Glutamatergic neuron (in vitro differentiated cells): Measurements from ENCODE around the gene PRLHR. TPM values are rescaled to one million over a fixed set of nuclear protein-coding genes. Genes with fewer than 3 reads are reported as not detected.

Experiments used
- DNase-seq: peaks from one replicate; pipeline ENCODE4 v3.0.0; 2022
- H3K27ac Mint-ChIP-seq: one replicate; pipeline ENCODE4 v1.8.0; 2020; ENCODE audit warnings: mild to moderate bottlenecking, mixed read lengths, inconsistent platforms; ENCODE audit not compliant: unreplicated experiment
- H3K27me3 Mint-ChIP-seq: one replicate; pipeline ENCODE4 v1.8.0; 2020; ENCODE audit warnings: mild to moderate bottlenecking, moderate library complexity, mixed read lengths, inconsistent platforms; ENCODE audit not compliant: unreplicated experiment
- H3K36me3 Mint-ChIP-seq: one replicate; pipeline ENCODE4 v1.8.0; 2020; ENCODE audit warnings: mild to moderate bottlenecking, mixed read lengths, inconsistent platforms; ENCODE audit not compliant: unreplicated experiment
- H3K4me1 Mint-ChIP-seq: one replicate; pipeline ENCODE4 v1.8.0; 2020; ENCODE audit warnings: mild to moderate bottlenecking, low read depth, mixed read lengths, inconsistent platforms; ENCODE audit not compliant: unreplicated experiment
- H3K4me3 Mint-ChIP-seq: one replicate; pipeline ENCODE4 v1.8.0; 2020; ENCODE audit warnings: mild to moderate bottlenecking, mixed read lengths, inconsistent platforms; ENCODE audit not compliant: unreplicated experiment
- H3K9me3 Mint-ChIP-seq: one replicate; pipeline ENCODE4 v1.8.0; 2020; ENCODE audit warnings: mild to moderate bottlenecking, moderate library complexity, mixed read lengths, inconsistent platforms; ENCODE audit not compliant: unreplicated experiment
- long read RNA-seq: library from polyadenylated mRNA; unstranded; transcript quantifications from one replicate; pipeline ENCODE4 v2.0.0, GENCODE V29; 2020; ENCODE audit not compliant: unreplicated experiment
- total RNA-seq: library from RNA; stranded (reverse); fragmentation: NEBNext Ultra II Directional; extraction: Animal tissue kit (Norgen Biotek cat#: 25700); gene quantifications from one replicate; pipeline ENCODE4 v1.2.1, GENCODE V29; 2021; ENCODE audit not compliant: unreplicated experiment
- TF ChIP-seq, protein P1 (sequence below): fragments of 200-600 bp; sonication (generic); IDR thresholded peaks from one replicate; pipeline ENCODE4 v1.5.0; 2021; ENCODE audit not compliant: partially characterized antibody, unreplicated experiment

The PRLHR gene
- total RNA-seq = 0.22 TPM
- long read RNA-seq = 0 reads

DNA sequence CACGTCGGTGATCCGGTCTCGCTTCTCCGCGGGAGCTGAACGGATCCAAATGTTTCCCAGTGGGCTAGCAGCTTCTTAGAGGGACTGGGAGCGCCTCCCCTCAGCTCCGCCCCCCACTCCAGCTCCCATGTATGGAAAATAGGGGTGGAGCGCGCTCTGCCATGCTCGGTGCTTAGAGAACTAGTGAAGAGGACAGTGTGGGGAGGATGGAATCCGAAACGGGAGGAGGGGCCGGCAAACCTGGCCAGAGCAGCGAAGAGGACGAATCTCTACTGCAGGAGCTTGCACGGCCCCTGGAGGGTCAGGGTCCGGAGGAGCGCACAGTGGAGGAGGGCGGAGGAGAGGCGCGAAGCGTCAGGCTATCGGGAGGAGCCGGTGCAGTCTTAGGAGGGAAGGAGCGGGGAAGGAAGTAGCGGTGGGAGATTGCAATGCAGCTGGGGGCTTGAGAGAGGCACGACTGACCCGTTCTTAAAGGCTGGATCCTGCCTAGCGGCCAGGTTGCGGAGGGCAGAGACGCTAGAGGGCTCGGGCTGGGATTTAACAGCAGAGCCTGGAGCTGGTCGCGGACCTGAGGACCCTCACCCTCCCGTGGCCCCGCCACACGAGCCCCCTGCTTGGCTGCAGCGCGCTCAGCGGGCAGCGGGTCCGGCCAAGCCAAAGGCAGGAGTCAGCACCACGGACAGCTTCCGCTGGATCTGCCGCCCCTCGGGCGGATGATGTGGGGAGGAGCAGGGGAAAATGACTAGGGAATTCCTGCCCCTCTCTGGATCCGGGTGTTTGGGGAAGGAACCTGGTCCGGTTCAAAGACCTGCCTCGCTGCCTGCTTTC is at the start of gene PRLHR:
PRLHR (minus strand) TSS at position 51 of the 828 bp plus-strand sequence. CDS start 404 bp downstream, outside the sequence.
- no peaks in the 10 kb centered on the region for H3K36me3 Mint-ChIP-seq
- peak; percentile 59 for DNase-seq
- H3K9me3 Mint-ChIP-seq = peaks cover 6% of the 10 kb centered on the region
- peaks cover 14% of the 10 kb centered on the region for H3K4me1 Mint-ChIP-seq
- TF ChIP-seq, protein P1, sequence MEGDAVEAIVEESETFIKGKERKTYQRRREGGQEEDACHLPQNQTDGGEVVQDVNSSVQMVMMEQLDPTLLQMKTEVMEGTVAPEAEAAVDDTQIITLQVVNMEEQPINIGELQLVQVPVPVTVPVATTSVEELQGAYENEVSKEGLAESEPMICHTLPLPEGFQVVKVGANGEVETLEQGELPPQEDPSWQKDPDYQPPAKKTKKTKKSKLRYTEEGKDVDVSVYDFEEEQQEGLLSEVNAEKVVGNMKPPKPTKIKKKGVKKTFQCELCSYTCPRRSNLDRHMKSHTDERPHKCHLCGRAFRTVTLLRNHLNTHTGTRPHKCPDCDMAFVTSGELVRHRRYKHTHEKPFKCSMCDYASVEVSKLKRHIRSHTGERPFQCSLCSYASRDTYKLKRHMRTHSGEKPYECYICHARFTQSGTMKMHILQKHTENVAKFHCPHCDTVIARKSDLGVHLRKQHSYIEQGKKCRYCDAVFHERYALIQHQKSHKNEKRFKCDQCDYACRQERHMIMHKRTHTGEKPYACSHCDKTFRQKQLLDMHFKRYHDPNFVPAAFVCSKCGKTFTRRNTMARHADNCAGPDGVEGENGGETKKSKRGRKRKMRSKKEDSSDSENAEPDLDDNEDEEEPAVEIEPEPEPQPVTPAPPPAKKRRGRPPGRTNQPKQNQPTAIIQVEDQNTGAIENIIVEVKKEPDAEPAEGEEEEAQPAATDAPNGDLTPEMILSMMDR = no peak
- peak within 1 kb of the TSS; percentile 69 for H3K27ac Mint-ChIP-seq
- peaks cover 19% of the 10 kb centered on the region for H3K27me3 Mint-ChIP-seq
- peak within 1 kb of the TSS; percentile 92 for H3K4me3 Mint-ChIP-seq

GRCh38 chr10:118642228-118642627 is 46.8 kb upstream of the PRLHR start:
- Mint-ChIP-seq H3K9me3 (peaks cover 3% of the 10 kb centered on the region), H3K4me3 (no peak overlapping the region), H3K4me1 (no peaks in the 10 kb centered on the region), H3K27me3 (peaks cover 6% of the 10 kb centered on the region), H3K27ac (no peak overlapping the region), H3K36me3 (peaks cover 5% of the 10 kb centered on the region)
- no peak for DNase-seq
- TF ChIP-seq, protein P1 = no peak

DNA sequence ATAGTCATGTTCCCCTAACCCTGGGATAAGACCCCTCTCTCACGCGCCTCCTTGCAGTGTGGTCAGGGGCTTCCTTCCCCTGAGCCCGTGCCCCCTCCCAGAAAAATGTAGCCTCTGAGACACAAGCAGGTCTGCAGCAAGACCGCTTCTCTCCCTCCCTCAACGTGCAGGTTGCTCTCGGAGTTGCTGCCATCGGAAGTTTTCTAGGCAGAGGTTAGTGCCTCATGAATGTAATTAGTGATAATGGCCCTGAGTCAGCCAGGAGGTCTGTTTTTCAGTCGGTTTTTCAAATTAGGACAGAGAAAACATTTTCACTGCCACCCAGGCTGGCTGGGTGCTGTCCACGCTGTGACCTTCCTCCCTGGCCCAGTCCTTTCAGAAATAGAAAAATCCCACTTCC is 43.2 kb upstream of the PRLHR start:
- H3K27me3 Mint-ChIP-seq = peaks cover 9% of the 10 kb centered on the region
- no peak overlapping the region for H3K27ac Mint-ChIP-seq
- H3K4me3 Mint-ChIP-seq = no peak overlapping the region
- TF ChIP-seq, protein P1 = no peak
- peaks cover 5% of the 10 kb centered on the region for H3K36me3 Mint-ChIP-seq
- peaks cover 2% of the 10 kb centered on the region for H3K4me1 Mint-ChIP-seq
- H3K9me3 Mint-ChIP-seq = peaks cover 4% of the 10 kb centered on the region
- DNase-seq = no peak

DNA sequence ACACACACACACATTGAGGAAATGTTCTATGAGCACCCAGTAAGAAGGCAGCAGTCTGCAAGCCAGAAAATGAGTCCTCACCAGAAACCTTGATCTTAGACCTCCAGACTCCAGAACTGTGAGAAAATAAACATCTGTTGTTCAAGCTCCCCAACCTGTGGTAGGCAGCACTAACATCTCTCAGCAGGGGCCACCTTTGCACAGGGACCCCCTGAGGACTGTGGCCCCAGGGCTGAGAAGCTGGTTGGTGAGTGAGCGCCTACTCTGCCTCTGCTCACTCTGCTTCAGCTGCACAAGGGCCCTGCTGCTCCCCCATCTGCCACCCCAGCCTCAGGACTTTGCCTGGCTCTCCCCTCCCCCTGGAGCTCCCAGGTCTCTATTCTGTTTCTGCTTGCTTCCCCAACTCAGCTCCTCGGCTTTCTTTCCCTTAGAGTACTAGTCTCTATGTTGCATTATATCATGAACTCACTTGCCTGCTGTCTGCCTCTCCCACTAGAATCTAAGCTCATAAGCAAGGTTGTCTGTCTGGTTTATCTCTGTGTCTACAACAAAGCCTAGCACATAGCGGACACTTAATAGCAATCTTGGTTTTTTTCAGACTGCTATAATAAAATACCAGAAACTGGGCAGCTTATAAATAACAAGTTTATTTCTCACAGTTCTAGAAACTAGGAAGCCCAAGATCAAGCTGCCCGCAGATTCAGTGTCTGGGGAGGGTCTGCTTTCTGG is 40.4 kb upstream of the PRLHR start:
- peak overlapping the region; percentile 59 for H3K27ac Mint-ChIP-seq
- H3K27me3 Mint-ChIP-seq = peaks cover 9% of the 10 kb centered on the region
- H3K36me3 Mint-ChIP-seq = peaks cover 12% of the 10 kb centered on the region
- TF ChIP-seq, protein P1 = no peak
- H3K4me3 Mint-ChIP-seq = no peak overlapping the region
- H3K9me3 Mint-ChIP-seq = peaks cover 3% of the 10 kb centered on the region
- peaks cover 2% of the 10 kb centered on the region for H3K4me1 Mint-ChIP-seq
- peak; percentile 33 for DNase-seq
